Measurements from ENCODE around the gene MAP4K4. TPM values are rescaled to one million over a fixed set of nuclear protein-coding genes. Genes with fewer than 3 reads are reported as not detected.
A peak's percentile ranks its signal among the peaks of the same experiment; 100 is the strongest.

The MAP4K4 gene
- total RNA-seq, 1 experiment from 2014 or later: 136 TPM

- no peaks in the 10 kb centered on the region for H3K27me3 Mint-ChIP-seq (ENCODE audit: unreplicated experiment)
- no TSS peak for BruUV-seq (replicated peaks)
- no peak for TF ChIP-seq CTCF (IDR thresholded peaks at IDR 0.05; ENCODE audit: unreplicated experiment)
- H3K27ac Mint-ChIP-seq (ENCODE audit: unreplicated experiment): peak overlapping the region; percentile 44
- intact Hi-C loops (cut with micrococcal nuclease; ENCODE audit: unreplicated experiment): no loop called here
- H3K9me3 Mint-ChIP-seq (ENCODE audit: low read depth, unreplicated experiment): no peaks in the 10 kb centered on the region
- peaks cover 66% of the 10 kb centered on the region for H3K4me1 Mint-ChIP-seq (ENCODE audit: low read depth, unreplicated experiment)
- CTCF ChIA-PET: no interaction called here
- DNase-seq: no peak
- H3K36me3 Mint-ChIP-seq (ENCODE audit: insufficient read depth, unreplicated experiment): peaks cover 13% of the 10 kb centered on the region
- no peak overlapping the region for H3K4me3 Mint-ChIP-seq (ENCODE audit: low read depth, unreplicated experiment)
Measured at GRCh38 chr2:101818531-101819451, 121.3 kb downstream of the MAP4K4 start.

- no TSS peak for BruUV-seq (replicated peaks)
- H3K4me3 Mint-ChIP-seq (ENCODE audit: low read depth, unreplicated experiment): no peak overlapping the region
- no peak overlapping the region for H3K27ac Mint-ChIP-seq (ENCODE audit: unreplicated experiment)
- H3K27me3 Mint-ChIP-seq (ENCODE audit: unreplicated experiment): no peaks in the 10 kb centered on the region
- H3K4me1 Mint-ChIP-seq (ENCODE audit: low read depth, unreplicated experiment): peaks cover 61% of the 10 kb centered on the region
- H3K36me3 Mint-ChIP-seq (ENCODE audit: insufficient read depth, unreplicated experiment): peaks cover 18% of the 10 kb centered on the region
- CTCF ChIA-PET: no interaction called here
- no peaks in the 10 kb centered on the region for H3K9me3 Mint-ChIP-seq (ENCODE audit: low read depth, unreplicated experiment)
- intact Hi-C loops (cut with micrococcal nuclease; ENCODE audit: unreplicated experiment): no loop called here
- no peak for TF ChIP-seq CTCF (IDR thresholded peaks at IDR 0.05; ENCODE audit: unreplicated experiment)
- DNase-seq: peak; percentile 19
Measured at GRCh38 chr2:101820519-101820918, 123.0 kb downstream of the MAP4K4 start.

GRCh38 chr2:101821059-101821805 is 123.7 kb downstream of the MAP4K4 start:
- Mint-ChIP-seq H3K27ac (ENCODE audit: unreplicated experiment) (no peak overlapping the region), H3K4me3 (ENCODE audit: low read depth, unreplicated experiment) (no peak overlapping the region), H3K36me3 (ENCODE audit: insufficient read depth, unreplicated experiment) (peaks cover 18% of the 10 kb centered on the region), H3K27me3 (ENCODE audit: unreplicated experiment) (no peaks in the 10 kb centered on the region), H3K9me3 (ENCODE audit: low read depth, unreplicated experiment) (no peaks in the 10 kb centered on the region), H3K4me1 (ENCODE audit: low read depth, unreplicated experiment) (peaks cover 56% of the 10 kb centered on the region)
- CTCF ChIA-PET: no interaction called here
- intact Hi-C loops (cut with micrococcal nuclease; ENCODE audit: unreplicated experiment): no loop called here
- no peak for TF ChIP-seq CTCF (IDR thresholded peaks at IDR 0.05; ENCODE audit: unreplicated experiment)
- DNase-seq: no peak
- BruUV-seq (replicated peaks): no TSS peak

- CTCF ChIA-PET: interaction anchor here (0.6 to 0.8 kb wide), 2 partner anchors 51 to 66 kb away, joined by 3 read pairs; no protein-coding TSS in a partner anchor
- Mint-ChIP-seq H3K4me3 (ENCODE audit: low read depth, unreplicated experiment) (no peak overlapping the region), H3K9me3 (ENCODE audit: low read depth, unreplicated experiment) (no peaks in the 10 kb centered on the region), H3K27ac (ENCODE audit: unreplicated experiment) (no peak overlapping the region), H3K4me1 (ENCODE audit: low read depth, unreplicated experiment) (peaks cover 54% of the 10 kb centered on the region), H3K27me3 (ENCODE audit: unreplicated experiment) (no peaks in the 10 kb centered on the region), H3K36me3 (ENCODE audit: insufficient read depth, unreplicated experiment) (peaks cover 19% of the 10 kb centered on the region)
- no peak for DNase-seq
- BruUV-seq (replicated peaks): no TSS peak
- no peak for TF ChIP-seq CTCF (IDR thresholded peaks at IDR 0.05; ENCODE audit: unreplicated experiment)
- intact Hi-C loops (cut with micrococcal nuclease; ENCODE audit: unreplicated experiment): no loop called here
Measured at GRCh38 chr2:101821828-101822458, 124.4 kb downstream of the MAP4K4 start.

Data from Calu3 (cell line).